Kidney capillary endothelial cell (primary cell): ENCODE measurements around the gene TUT1.
A peak's percentile ranks its signal among the peaks of the same experiment; 100 is the strongest.
"Not testable (repeated sequence)": the region's sequence is repeated elsewhere in the genome, so short reads cannot be mapped to it uniquely, and the experiment has no call there.

Source experiments
- DNase-seq: peaks from one replicate; pipeline ENCODE4 v3.0.0-alpha.2; 2018; ENCODE audit warnings: low spot score

Gene TUT1

GRCh38 chr11:62578541-62578940 lies 12.8 kb downstream of the TUT1 start:
- no peak for DNase-seq

DNA sequence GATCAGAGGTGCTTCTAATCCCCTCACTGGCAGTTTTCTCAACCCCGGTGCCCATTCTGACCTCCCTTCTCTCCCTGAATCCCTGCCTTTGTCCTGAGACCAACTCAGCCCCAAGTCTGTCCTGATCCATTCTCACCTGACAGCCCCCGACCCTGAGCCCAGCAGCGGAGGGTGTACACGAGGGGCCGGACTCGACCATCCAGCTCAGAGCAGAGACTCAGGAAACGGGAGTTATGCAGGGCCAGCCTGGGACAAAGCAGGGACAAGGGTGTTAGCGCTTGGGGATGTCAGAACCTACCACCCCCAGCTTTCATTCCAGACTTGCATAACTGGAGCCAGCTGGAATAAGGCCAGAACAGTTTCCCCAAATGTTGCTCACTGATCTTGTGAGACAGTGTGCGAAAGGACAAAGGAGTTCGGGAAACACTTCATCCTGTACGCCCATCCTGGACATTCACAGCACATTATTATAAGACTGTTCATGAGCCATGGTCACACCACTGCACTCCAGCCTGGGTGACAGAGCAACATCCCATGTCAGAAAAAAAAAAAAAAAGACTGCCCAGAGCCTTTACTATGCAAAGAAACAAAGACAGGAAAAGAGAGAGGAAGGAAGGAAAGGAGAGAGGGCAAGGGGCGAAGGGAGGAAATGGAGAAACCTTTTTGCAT lies 14.1 kb downstream of the TUT1 start:
- DNase-seq, result peak; percentile 96

GRCh38 chr11:62575837-62576236 lies 15.5 kb downstream of the TUT1 start:
- no peak for DNase-seq

DNA sequence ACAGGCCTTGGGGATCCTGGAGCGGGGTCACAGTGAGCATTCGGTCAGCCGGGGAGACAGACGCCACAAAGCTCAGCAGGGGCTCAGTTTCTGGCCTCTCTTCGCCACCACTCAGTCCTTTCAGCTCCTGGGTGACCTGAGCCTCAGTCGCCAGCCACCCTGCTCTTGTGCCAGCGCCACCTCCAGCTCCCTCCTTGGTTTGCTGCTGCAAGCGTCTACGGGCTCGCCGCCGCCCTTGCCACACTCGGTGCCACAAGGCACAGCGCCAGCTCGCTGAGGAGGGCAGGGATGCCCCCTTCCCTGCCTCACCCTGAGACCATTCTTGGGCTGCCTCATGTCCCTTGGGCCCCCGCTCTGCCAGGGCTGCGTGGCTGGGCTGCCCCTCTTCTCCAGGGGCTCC lies 16.2 kb downstream of the TUT1 start:
- DNase-seq, result no peak

- peak; percentile 52 for DNase-seq
These were observed 16.8 kb downstream of the TUT1 start for GRCh38 chr11:62574363-62575071.

DNA sequence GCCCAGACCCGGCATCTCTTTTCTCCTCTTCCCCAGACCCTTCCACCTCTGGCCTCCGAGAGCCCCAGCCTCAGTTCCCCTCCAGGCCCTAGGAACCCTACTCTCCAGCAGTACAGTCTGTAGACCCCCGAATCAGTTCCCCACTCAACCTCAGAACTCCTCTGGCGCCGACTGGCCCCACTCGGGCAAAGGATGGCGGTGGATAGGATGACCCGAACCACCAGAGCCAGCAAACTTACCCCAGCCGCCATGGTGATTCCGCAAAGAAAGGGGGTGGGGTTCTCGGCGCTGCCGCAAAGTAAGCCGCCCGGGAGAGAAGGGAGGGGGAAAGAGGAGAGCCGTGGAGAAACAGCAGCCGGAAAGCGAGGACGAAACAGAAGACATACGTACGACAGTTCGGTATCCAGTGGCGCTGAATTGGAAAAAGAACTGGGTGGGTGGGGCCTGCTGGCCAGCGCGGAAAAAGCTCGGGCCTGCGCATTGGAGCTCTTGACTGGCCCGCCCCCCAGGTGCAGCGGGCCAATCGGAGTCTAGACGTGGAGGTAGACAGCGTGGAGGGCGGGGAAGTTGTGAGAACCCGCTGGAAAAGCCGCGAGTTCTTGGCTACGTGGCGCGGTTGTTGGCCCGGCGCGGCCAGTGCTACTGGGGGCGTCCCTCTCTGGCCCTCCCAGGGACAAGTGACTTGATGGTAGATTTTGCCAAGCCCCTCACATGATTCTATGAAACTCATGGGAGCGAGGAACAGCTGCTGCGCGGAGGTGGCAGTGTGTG lies 17.5 kb downstream of the TUT1 start, which contains the start of gene EEF1G:
TSS of gene EEF1G (minus strand) at position 300 of the 771 bp plus-strand sequence. CDS start at position 251, 49 bp downstream.
- peak; percentile 99 for DNase-seq

- no peak for DNase-seq
These were observed 18.2 kb downstream of the TUT1 start for GRCh38 chr11:62573006-62573591.

- no peak for DNase-seq
These were observed 18.9 kb downstream of the TUT1 start for GRCh38 chr11:62572431-62572830.

DNA sequence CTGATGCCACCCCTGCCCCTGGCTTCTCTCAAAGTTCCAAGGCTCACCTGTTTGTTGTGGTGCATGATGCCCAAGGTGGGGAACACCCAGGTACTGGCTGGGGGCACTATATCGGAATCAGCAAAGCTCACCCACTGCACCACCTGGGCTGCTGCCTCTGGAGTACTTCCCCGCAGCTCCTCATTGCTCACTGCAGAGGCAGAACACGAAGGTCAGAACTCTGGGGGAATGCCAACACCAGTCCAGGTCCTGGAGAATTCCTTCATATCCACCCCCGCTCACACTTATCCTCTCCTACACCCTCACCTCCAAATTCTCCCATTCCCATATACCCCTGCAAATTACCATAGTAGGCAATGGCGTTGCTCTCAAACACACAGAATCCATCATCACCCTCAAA lies 19.8 kb downstream of the TUT1 start:
- not testable (repeated sequence) for DNase-seq

GRCh38 chr11:62570903-62571302 lies 20.4 kb downstream of the TUT1 start:
- DNase-seq, result not testable (repeated sequence)

DNA sequence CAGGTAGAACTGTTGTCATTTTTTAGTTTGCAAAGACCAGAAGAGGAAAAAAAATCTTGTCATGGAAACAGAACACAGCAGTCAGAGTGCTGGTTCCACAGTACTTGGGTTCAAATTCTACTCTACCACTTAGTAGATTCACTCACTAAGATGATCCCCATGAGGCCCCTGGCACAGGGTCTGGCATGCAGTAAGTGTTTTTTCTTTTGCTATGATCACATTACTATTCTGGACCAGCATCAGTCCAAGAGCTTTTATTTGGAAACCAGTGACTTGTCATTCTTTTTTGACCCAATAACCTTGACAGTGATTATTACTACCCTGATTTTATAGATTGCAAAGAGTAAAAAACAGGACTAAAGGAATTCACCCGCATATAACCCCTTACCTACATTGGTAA lies 21.7 kb downstream of the TUT1 start:
- no peak for DNase-seq

DNA sequence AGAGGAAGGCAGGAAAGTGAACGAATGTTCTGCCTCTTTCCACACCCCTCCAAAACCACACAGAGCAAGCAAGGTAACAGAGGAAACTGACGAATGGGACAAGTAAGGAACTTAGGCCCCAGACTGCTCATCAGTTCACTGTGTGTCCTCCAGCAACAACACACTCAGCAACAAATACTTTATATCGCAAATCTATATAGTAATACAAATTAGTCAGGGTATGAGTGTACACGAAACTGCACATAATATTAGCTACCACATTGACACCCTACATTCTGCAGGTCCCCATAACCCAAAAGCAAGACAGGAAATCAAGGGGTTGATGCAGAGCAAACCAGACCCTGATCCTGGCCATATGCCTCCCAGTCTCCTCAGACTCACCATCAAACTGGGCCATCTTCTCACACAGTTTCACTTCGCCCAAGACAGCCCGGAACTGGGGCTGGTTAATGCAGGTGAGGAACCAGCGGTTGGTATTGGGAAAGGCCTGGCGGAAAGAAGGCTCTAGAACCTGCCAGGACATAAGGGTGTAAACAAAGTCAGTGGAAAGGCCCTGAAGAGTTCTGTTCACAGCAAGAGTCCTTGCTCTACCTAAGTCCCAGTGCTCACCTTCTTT lies 24.2 kb downstream of the TUT1 start:
- no peak for DNase-seq

- DNase-seq, result no peak
These were observed 25.1 kb downstream of the TUT1 start for GRCh38 chr11:62566247-62566646.

- no peak for DNase-seq
These were observed 26.1 kb downstream of the TUT1 start for GRCh38 chr11:62565100-62565802.

DNA sequence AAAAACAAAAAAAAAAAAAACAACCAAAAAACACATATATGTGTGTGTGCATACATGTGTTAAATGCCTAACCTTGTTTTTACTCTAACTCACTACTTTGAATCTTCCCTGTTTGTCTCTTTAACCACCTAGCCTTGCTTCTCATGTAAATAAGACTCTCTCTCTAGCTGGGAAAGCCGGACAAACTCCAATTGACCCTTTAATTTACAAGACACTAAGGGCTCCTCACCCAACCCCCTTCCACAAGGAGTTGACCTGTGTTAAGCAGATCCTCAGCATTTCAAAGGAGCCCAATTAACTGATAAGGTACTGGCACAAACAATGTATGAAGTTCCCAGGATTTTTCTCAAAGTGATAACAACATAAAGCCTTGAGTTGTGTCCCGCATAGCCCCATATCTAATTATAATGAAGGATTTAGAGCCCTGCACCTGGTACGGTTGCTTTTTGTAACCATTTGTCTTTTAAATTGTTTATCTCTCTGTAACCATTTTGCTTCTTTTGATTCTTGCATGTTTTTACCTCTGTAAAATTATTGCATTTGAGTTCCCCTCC lies 29.6 kb downstream of the TUT1 start:
- DNase-seq, result not testable (repeated sequence)

GRCh38 chr11:62560566-62561103 lies 30.7 kb downstream of the TUT1 start:
- DNase-seq, result peak; percentile 95

- DNase-seq, result not testable (repeated sequence)
These were observed 31.7 kb downstream of the TUT1 start for GRCh38 chr11:62559626-62560025.

DNA sequence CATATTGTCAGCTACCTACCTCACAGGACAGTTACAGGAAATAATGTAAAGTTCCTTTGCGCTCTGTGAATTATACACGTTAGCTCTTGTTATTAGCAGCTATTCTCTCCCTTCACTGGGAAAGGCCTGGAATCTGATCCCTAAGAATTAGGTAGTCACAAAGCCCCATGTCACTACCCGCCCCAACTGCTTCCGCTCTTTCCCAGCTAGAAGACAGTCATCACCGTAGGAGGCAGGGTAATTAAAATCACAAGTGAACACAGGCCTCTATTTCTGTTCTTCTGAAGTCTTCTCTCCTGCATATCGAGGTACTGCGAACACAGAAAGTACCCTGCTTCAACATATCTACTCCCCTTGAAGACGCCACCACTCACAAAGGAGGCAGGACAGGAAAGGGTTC lies 32.1 kb downstream of the TUT1 start:
- DNase-seq, result no peak

- no peak for DNase-seq
These were observed 32.7 kb downstream of the TUT1 start for GRCh38 chr11:62558669-62559068.

DNA sequence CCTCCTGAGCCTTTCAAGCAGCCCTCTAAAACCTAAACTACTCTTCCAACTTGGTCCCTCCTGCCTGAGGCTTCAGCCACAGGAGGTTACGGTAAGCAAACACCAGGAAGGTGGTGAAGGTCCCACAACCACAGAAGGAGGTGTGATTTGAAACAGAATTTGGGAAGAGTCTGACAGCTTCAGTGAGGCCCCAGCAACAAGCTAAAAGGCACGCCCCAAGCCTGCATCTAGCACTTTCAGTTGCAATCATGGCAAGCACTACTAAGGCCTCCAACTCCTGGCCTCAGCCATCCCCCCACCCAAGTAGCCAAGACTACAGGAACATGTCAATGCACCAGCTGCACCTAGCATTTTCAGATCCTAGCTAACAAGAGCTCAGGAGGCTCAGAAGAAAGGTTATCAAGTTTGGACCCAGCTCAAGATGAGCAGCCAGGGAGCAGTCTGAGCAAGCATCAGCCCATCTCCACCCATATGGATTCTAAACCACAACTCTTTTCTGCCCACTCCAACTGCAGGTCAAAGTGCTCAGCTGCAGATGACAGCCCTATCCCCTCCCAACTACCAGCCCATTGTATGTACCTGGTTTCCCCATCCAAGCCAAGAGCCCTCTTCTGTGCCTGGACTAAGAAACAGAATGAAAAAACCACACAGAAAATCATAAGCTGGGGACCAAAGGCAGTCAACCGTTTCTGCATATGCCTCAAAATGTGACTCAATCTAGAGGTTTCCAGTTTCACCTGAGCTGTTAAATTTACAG lies 34.3 kb downstream of the TUT1 start:
- no peak for DNase-seq
